A673 (cell line): ENCODE results near the gene ZNF592. TPM values are rescaled to one million over a fixed set of nuclear protein-coding genes. Genes with fewer than 3 reads are reported as not detected.

Source experiments
- BruUV-seq: library from RNA; stranded (reverse); fragments of 400-500 nt; replicated peaks from 2 replicates; lab custom pipeline; 2021; lab: Mats Ljungman, UMichigan
- CTCF ChIA-PET: fragments of 300-600 bp; sonication (Branson Sonifier 250); formaldehyde crosslinking; loops from one replicate; lab custom pipeline; 2022; ENCODE audit warnings: antibody characterized with exemption; lab: Charles Lee
- POLR2A ChIA-PET: fragments of 300-600 bp; sonication (Branson Sonifier 250); formaldehyde crosslinking; loops from one replicate; lab custom pipeline; 2022; ENCODE audit warnings: antibody characterized with exemption; ENCODE audit not compliant: low non-redundant PET; lab: Charles Lee
- DNase-seq: peaks from one replicate; pipeline ENCODE4 v3.0.0-alpha.2; 2015; ENCODE audit warnings: low spot score
- H3K27ac ChIP-seq: fragments of 200-600 bp; sonication (generic); 2 replicates; pipeline ENCODE4 v1.5.1; 2016; ENCODE audit warnings: mixed run types, low read depth, mild to moderate bottlenecking, mixed read lengths, antibody characterized with exemption, low read length; ENCODE audit not compliant: poor library complexity, severe bottlenecking
- H3K27me3 ChIP-seq: fragments of 200-600 bp; sonication (generic); replicated peaks from 2 replicates; pipeline ENCODE4 v1.6.1; 2017; ENCODE audit warnings: mixed run types, low read depth, mild to moderate bottlenecking, mixed read lengths, antibody characterized with exemption, low read length; ENCODE audit not compliant: insufficient read depth, poor library complexity
- H3K36me3 ChIP-seq: fragments of 200-600 bp; sonication (generic); 2 replicates; pipeline ENCODE4 v1.6.1; 2016; ENCODE audit warnings: mixed run types, mild to moderate bottlenecking, mixed read lengths, antibody characterized with exemption, low read length; ENCODE audit not compliant: insufficient read depth, poor library complexity, severe bottlenecking
- H3K4me1 ChIP-seq: fragments of 200-600 bp; sonication (generic); 2 replicates; pipeline ENCODE4 v1.6.1; 2017; ENCODE audit warnings: mixed run types, mild to moderate bottlenecking, mixed read lengths, antibody characterized with exemption, low read length; ENCODE audit not compliant: insufficient read depth, poor library complexity, severe bottlenecking
- H3K4me3 ChIP-seq: fragments of 200-600 bp; sonication (generic); 2 replicates; pipeline ENCODE4 v1.5.1; 2016; ENCODE audit warnings: low read depth, mixed run types, mild to moderate bottlenecking, mixed read lengths, low read length; ENCODE audit not compliant: poor library complexity, severe bottlenecking
- H3K9me3 ChIP-seq: fragments of 200-600 bp; sonication (generic); 2 replicates; pipeline ENCODE4 v1.6.1; 2016; ENCODE audit warnings: mixed run types, low read depth, mild to moderate bottlenecking, mixed read lengths, antibody characterized with exemption, low read length; ENCODE audit not compliant: poor library complexity, severe bottlenecking
- EZH2 ChIP-seq: fragments of 200-600 bp; sonication (generic); IDR thresholded peaks from 2 replicates; pipeline ENCODE4 v1.6.1; 2017; ENCODE audit warnings: borderline replicate concordance, low read depth, mild to moderate bottlenecking, mixed read lengths, antibody characterized with exemption, low read length; ENCODE audit not compliant: poor library complexity, severe bottlenecking
- intact Hi-C: fragments of 100-400 bp; cut with micrococcal nuclease; formaldehyde crosslinking; loops from one replicate; pipeline ENCODE4 v1.10.0; 2022; ENCODE audit not compliant: unreplicated experiment
- total RNA-seq: library from RNA; stranded (reverse); gene quantifications from 2 replicates; pipeline ENCODE4 v1.2.3, GENCODE V29; 2021
- TF ChIP-seq, protein P1 (sequence below): fragments of 300-800, 200-600 bp; sonication (generic); conservative IDR thresholded peaks from 2 replicates; pipeline ENCODE4 v1.5.1; 2017; ENCODE audit warnings: low read depth, mild to moderate bottlenecking, antibody characterized with exemption, low read length, moderate library complexity, mixed read lengths

Gene ZNF592
- total RNA-seq, 1 experiment from 2014 or later = 37.2 TPM

DNA sequence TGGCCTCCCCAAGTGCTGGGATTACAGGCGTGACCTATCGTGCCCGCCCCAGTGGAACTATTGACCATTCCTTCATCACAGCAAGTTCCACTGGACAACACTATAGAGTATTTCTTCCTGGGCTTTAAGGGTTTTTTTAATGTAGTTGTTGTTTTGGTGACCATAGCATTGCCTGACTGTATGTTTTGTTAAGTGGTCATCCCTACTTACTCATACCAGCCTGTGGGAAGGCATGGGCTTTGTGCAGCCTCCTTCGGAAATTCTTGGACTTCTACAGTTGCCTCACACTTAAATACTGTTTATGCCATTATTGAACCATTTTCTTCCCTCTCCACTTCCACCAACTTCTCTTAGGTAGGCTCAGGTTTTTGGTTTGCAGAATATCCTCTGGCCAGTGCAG is 48.8 kb downstream of the ZNF592 start:
- POLR2A ChIA-PET = no interaction called here
- no peaks in the 10 kb centered on the region for H3K9me3 ChIP-seq
- no peak overlapping the region for H3K4me3 ChIP-seq
- TF ChIP-seq EZH2 = no peak
- TF ChIP-seq, protein P1, sequence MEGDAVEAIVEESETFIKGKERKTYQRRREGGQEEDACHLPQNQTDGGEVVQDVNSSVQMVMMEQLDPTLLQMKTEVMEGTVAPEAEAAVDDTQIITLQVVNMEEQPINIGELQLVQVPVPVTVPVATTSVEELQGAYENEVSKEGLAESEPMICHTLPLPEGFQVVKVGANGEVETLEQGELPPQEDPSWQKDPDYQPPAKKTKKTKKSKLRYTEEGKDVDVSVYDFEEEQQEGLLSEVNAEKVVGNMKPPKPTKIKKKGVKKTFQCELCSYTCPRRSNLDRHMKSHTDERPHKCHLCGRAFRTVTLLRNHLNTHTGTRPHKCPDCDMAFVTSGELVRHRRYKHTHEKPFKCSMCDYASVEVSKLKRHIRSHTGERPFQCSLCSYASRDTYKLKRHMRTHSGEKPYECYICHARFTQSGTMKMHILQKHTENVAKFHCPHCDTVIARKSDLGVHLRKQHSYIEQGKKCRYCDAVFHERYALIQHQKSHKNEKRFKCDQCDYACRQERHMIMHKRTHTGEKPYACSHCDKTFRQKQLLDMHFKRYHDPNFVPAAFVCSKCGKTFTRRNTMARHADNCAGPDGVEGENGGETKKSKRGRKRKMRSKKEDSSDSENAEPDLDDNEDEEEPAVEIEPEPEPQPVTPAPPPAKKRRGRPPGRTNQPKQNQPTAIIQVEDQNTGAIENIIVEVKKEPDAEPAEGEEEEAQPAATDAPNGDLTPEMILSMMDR = no peak
- no TSS peak for BruUV-seq
- DNase-seq = no peak
- H3K27ac ChIP-seq = no peak overlapping the region
- intact Hi-C loops = no loop called here
- no peaks in the 10 kb centered on the region for H3K27me3 ChIP-seq
- no peaks in the 10 kb centered on the region for H3K4me1 ChIP-seq
- CTCF ChIA-PET = no interaction called here
- H3K36me3 ChIP-seq = peaks cover 41% of the 10 kb centered on the region

- no peaks in the 10 kb centered on the region for H3K4me1 ChIP-seq
- no TSS peak for BruUV-seq
- no peak overlapping the region for H3K4me3 ChIP-seq
- DNase-seq = no peak
- TF ChIP-seq EZH2 = no peak
- TF ChIP-seq, protein P1 = no peak
- H3K36me3 ChIP-seq = peaks cover 43% of the 10 kb centered on the region
- intact Hi-C loops = no loop called here
- no peak overlapping the region for H3K27ac ChIP-seq
- ChIA-PET CTCF (no interaction called here), POLR2A (no interaction called here)
- no peaks in the 10 kb centered on the region for H3K27me3 ChIP-seq
- no peaks in the 10 kb centered on the region for H3K9me3 ChIP-seq
These were observed 49.4 kb downstream of the ZNF592 start for GRCh38 chr15:84797801-84798200.

- intact Hi-C loops = no loop called here
- ChIA-PET POLR2A (no interaction called here), CTCF (interaction anchor here (0.6 kb wide), 1 partner anchor 128 kb away, joined by 14 read pairs; no protein-coding TSS in a partner anchor)
- H3K27ac ChIP-seq = no peak overlapping the region
- H3K9me3 ChIP-seq = no peaks in the 10 kb centered on the region
- peaks cover 41% of the 10 kb centered on the region for H3K36me3 ChIP-seq
- no peaks in the 10 kb centered on the region for H3K27me3 ChIP-seq
- TF ChIP-seq, protein P1 = no peak
- TF ChIP-seq EZH2 = no peak
- no peaks in the 10 kb centered on the region for H3K4me1 ChIP-seq
- no TSS peak for BruUV-seq
- no peak overlapping the region for H3K4me3 ChIP-seq
- DNase-seq = no peak
These were observed 50.1 kb downstream of the ZNF592 start for GRCh38 chr15:84798436-84798946.
